ENCODE data around the gene CES4A.

- TF ChIP-seq CTCF (IDR thresholded peaks at IDR 0.05) (no peak), ZFX (IDR thresholded peaks at IDR 0.05; ENCODE audit: borderline replicate concordance) (no peak)
Observed at GRCh38 chr16:67006930-67007658, 18.7 kb downstream of the CES4A start.
